Liver (tissue), 9 donors: Measurements from ENCODE around the gene SMPD3. TPM values are rescaled to one million over a fixed set of nuclear protein-coding genes. Genes with fewer than 3 reads are reported as not detected.

Experiments used
- DNase-seq: peaks from one replicate; pipeline ENCODE4 v3.0.0-alpha.2; 2017; ENCODE audit warnings: low spot score
- H3K27ac ChIP-seq, 2 donors: one replicate each; pipeline ENCODE4 v1.7.0; 2013; ENCODE audit warnings: inconsistent platforms in 2 of 2, low read length in 2 of 2, control low read depth in 1 of 2, low read depth in 1 of 2, mild to moderate bottlenecking in 1 of 2
- H3K27me3 ChIP-seq, 4 donors: one replicate each; pipeline versions ENCODE4 v1.6.1 to v1.7.0; 2013; ENCODE audit warnings: low read length in 3 of 4, inconsistent platforms in 1 of 4, mild to moderate bottlenecking in 1 of 4, moderate library complexity in 1 of 4; ENCODE audit not compliant: control insufficient read depth in 4 of 4, insufficient read depth in 4 of 4
- H3K36me3 ChIP-seq, 4 donors: one replicate each; pipeline versions ENCODE4 v1.6.1 to v1.7.0; 2013; ENCODE audit warnings: low read length in 3 of 4, mild to moderate bottlenecking in 3 of 4, low read depth in 1 of 4, moderate library complexity in 1 of 4; ENCODE audit not compliant: control insufficient read depth in 4 of 4, insufficient read depth in 3 of 4
- H3K4me1 ChIP-seq, 4 donors: one replicate each; pipeline versions ENCODE4 v1.6.1 to v1.7.0; 2013; ENCODE audit warnings: low read length in 3 of 4, mild to moderate bottlenecking in 3 of 4, moderate library complexity in 1 of 4; ENCODE audit not compliant: control insufficient read depth in 4 of 4, insufficient read depth in 4 of 4
- H3K4me3 ChIP-seq, 3 donors: one replicate each; pipeline versions ENCODE4 v1.6.1 to v1.7.0; 2013; ENCODE audit warnings: low read length in 3 of 3, control low read depth in 1 of 3, low read depth in 1 of 3, mild to moderate bottlenecking in 1 of 3
- H3K9ac ChIP-seq, 2 donors: one replicate each; pipeline ENCODE4 v1.7.0; 2013; ENCODE audit warnings: low read length in 2 of 2, mild to moderate bottlenecking in 2 of 2, moderate library complexity in 2 of 2, control low read depth in 1 of 2, low read depth in 1 of 2
- H3K9me3 ChIP-seq, 4 donors: one replicate each; pipeline versions ENCODE4 v1.6.1 to v1.7.0; 2013; ENCODE audit warnings: low read length in 3 of 4; ENCODE audit not compliant: control insufficient read depth in 4 of 4
- ATF3 ChIP-seq: IDR thresholded peaks from 2 replicates; pipeline ENCODE4 v1.6.1; 2016; ENCODE audit warnings: antibody characterized with exemption
- CTCF ChIP-seq: fragments of 150-350 bp; IDR thresholded peaks from 2 replicates; pipeline ENCODE4 v1.5.1; 2017; ENCODE audit warnings: improper control_type of control experiment, low read depth, low read length; ENCODE audit not compliant: missing input control
- EGR1 ChIP-seq, 2 donors: IDR thresholded peaks; 2 replicates each; pipeline ENCODE4 v1.6.1; 2016 to 2018; ENCODE audit warnings: antibody characterized with exemption in 2 of 2, low read depth in 2 of 2
- FOXA1 ChIP-seq: IDR thresholded peaks from 2 replicates; pipeline ENCODE4 v1.6.1; 2016; ENCODE audit warnings: antibody characterized with exemption
- FOXA2 ChIP-seq: IDR thresholded peaks from 2 replicates; pipeline ENCODE4 v1.6.1; 2016; ENCODE audit warnings: antibody characterized with exemption
- GABPA ChIP-seq, 2 donors: IDR thresholded peaks in 1 of 2; conservative IDR thresholded peaks in 1 of 2; 2 replicates each; pipeline ENCODE4 v1.6.1; 2016; ENCODE audit warnings: antibody characterized with exemption in 2 of 2, mild to moderate bottlenecking in 1 of 2, moderate library complexity in 1 of 2
- HNF4A ChIP-seq, 2 donors: conservative IDR thresholded peaks; 2 replicates each; pipeline ENCODE4 v1.6.1; 2016; ENCODE audit warnings: antibody characterized with exemption in 2 of 2, mild to moderate bottlenecking in 2 of 2
- HNF4G ChIP-seq: IDR thresholded peaks from 2 replicates; pipeline ENCODE4 v1.6.1; 2016; ENCODE audit warnings: antibody characterized with exemption
- JUND ChIP-seq, 2 donors: IDR thresholded peaks; 2 replicates each; pipeline ENCODE4 v1.6.1; 2016; ENCODE audit warnings: antibody characterized with exemption in 2 of 2
- NR2F2 ChIP-seq: IDR thresholded peaks from 2 replicates; pipeline ENCODE4 v1.6.1; 2016; ENCODE audit warnings: antibody characterized with exemption
- RAD21 ChIP-seq, 2 donors: IDR thresholded peaks; 2 replicates each; pipeline ENCODE4 v1.6.1; 2016; ENCODE audit warnings: antibody characterized with exemption in 2 of 2, mild to moderate bottlenecking in 2 of 2
- RXRA ChIP-seq, 2 donors: IDR thresholded peaks; 2 replicates each; pipeline ENCODE4 v1.6.1; 2017 to 2018; ENCODE audit warnings: antibody characterized with exemption in 2 of 2, mild to moderate bottlenecking in 1 of 2
- SP1 ChIP-seq: IDR thresholded peaks from 2 replicates; pipeline ENCODE4 v1.6.1; 2018; ENCODE audit warnings: antibody characterized with exemption, mild to moderate bottlenecking
- TAF1 ChIP-seq: conservative IDR thresholded peaks from 2 replicates; pipeline ENCODE4 v1.6.1; 2016; ENCODE audit warnings: antibody characterized with exemption, mild to moderate bottlenecking
- YY1 ChIP-seq: IDR thresholded peaks from 2 replicates; pipeline ENCODE4 v1.6.1; 2016; ENCODE audit warnings: antibody characterized with exemption, mild to moderate bottlenecking
- WGBS: extraction: QIAGEN DNeasy Blood & Tissue Kit; methylation state at CpG from one replicate; pipeline ENCODE4 v1.1.7; 2013; 5-methylcytosine and 5-hydroxymethylcytosine counted together
- polyA plus RNA-seq, 2 donors: library from polyadenylated mRNA; stranded (reverse) in 1 of 2; unstranded in 1 of 2; fragments of 200-250 nt in 1 of 2; fragments of >200 nt in 1 of 2; fragmentation: Nextera tagmentation in 1 of 2; extraction: Ambion mirVana in 1 of 2; gene quantifications; one replicate each; pipeline versions ENCODE4 v1.2.1 to v1.2.3, GENCODE V29; 2013 to 2015
- total RNA-seq, 2 donors: library from RNA; depleted of rRNA; stranded (reverse); fragments of >200 nt; gene quantifications; one replicate each; pipeline ENCODE4 v1.2.3, GENCODE V29; 2014
- TF ChIP-seq, protein P1 (sequence below): IDR thresholded peaks from 2 replicates; pipeline ENCODE4 v1.6.1; 2016; ENCODE audit warnings: antibody characterized with exemption, mild to moderate bottlenecking
- TF ChIP-seq, protein P2 (sequence below): IDR thresholded peaks from 2 replicates; pipeline ENCODE4 v1.6.1; 2016; ENCODE audit warnings: antibody characterized with exemption
- TF ChIP-seq, protein P3 (sequence below): IDR thresholded peaks from 2 replicates; pipeline ENCODE4 v1.6.1; 2016; ENCODE audit warnings: antibody characterized with exemption
- donor health status: healthy.
- donor health status: healthy.
- donor health status: healthy.
- donor health status: healthy.
- donor health status: healthy.

SMPD3 gene
- total and polyA plus RNA-seq, 4 donors, result 0.33 to 10.6 (median 2.7) TPM

GRCh38 chr16:68313116-68313515, 135.2 kb downstream of the SMPD3 start:
- Histone ChIP-seq H3K36me3 (peaks cover 2 to 12% (median 5%) of the 10 kb centered on the region in 4 donors), H3K4me1 (peaks cover 1 to 41% (median 31%) of the 10 kb centered on the region in 4 donors), H3K27me3 (no peaks in the 10 kb centered on the region), H3K27ac (no peak overlapping the region), H3K9me3 (no peaks in the 10 kb centered on the region), H3K9ac (no peak overlapping the region), H3K4me3 (no peak overlapping the region)
- TF ChIP-seq FOXA1 (no peak), FOXA2 (no peak), JUND (IDR thresholded peaks at IDR 0.05) (no peak), RAD21 (IDR thresholded peaks at IDR 0.05) (no peak), TAF1 (no peak), EGR1 (IDR thresholded peaks at IDR 0.05; ENCODE audit: low read depth in 2 of 2) (no peak), CTCF (no peak), ATF3 (no peak), RXRA (IDR thresholded peaks at IDR 0.05) (no peak), YY1 (no peak), HNF4G (no peak), HNF4A (conservative IDR thresholded peaks at IDR 0.05) (no peak), NR2F2 (no peak), GABPA (IDR thresholded peaks at IDR 0.05 in 1 of 2, conservative IDR thresholded peaks at IDR 0.05 in 1 of 2) (no peak), SP1 (no peak)
- TF ChIP-seq, protein P1, sequence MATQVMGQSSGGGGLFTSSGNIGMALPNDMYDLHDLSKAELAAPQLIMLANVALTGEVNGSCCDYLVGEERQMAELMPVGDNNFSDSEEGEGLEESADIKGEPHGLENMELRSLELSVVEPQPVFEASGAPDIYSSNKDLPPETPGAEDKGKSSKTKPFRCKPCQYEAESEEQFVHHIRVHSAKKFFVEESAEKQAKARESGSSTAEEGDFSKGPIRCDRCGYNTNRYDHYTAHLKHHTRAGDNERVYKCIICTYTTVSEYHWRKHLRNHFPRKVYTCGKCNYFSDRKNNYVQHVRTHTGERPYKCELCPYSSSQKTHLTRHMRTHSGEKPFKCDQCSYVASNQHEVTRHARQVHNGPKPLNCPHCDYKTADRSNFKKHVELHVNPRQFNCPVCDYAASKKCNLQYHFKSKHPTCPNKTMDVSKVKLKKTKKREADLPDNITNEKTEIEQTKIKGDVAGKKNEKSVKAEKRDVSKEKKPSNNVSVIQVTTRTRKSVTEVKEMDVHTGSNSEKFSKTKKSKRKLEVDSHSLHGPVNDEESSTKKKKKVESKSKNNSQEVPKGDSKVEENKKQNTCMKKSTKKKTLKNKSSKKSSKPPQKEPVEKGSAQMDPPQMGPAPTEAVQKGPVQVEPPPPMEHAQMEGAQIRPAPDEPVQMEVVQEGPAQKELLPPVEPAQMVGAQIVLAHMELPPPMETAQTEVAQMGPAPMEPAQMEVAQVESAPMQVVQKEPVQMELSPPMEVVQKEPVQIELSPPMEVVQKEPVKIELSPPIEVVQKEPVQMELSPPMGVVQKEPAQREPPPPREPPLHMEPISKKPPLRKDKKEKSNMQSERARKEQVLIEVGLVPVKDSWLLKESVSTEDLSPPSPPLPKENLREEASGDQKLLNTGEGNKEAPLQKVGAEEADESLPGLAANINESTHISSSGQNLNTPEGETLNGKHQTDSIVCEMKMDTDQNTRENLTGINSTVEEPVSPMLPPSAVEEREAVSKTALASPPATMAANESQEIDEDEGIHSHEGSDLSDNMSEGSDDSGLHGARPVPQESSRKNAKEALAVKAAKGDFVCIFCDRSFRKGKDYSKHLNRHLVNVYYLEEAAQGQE, result no peak
- TF ChIP-seq, protein P2, sequence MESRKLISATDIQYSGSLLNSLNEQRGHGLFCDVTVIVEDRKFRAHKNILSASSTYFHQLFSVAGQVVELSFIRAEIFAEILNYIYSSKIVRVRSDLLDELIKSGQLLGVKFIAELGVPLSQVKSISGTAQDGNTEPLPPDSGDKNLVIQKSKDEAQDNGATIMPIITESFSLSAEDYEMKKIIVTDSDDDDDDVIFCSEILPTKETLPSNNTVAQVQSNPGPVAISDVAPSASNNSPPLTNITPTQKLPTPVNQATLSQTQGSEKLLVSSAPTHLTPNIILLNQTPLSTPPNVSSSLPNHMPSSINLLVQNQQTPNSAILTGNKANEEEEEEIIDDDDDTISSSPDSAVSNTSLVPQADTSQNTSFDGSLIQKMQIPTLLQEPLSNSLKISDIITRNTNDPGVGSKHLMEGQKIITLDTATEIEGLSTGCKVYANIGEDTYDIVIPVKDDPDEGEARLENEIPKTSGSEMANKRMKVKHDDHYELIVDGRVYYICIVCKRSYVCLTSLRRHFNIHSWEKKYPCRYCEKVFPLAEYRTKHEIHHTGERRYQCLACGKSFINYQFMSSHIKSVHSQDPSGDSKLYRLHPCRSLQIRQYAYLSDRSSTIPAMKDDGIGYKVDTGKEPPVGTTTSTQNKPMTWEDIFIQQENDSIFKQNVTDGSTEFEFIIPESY, result no peak
- TF ChIP-seq, protein P3, sequence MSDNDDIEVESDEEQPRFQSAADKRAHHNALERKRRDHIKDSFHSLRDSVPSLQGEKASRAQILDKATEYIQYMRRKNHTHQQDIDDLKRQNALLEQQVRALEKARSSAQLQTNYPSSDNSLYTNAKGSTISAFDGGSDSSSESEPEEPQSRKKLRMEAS, result no peak
- no peak for DNase-seq
- 89% methylated on average over 4 of the region's 4 CpGs for WGBS
